GM12878 (cell line): Measurements from ENCODE around the gene NEUROD1. TPM values are rescaled to one million over a fixed set of nuclear protein-coding genes. Genes with fewer than 3 reads are reported as not detected.

Source experiments
- ATAC-seq: fragments of 200-7000 bp; cut with Tn5 transposase; 3 replicates; pipeline ENCODE4 v1.9.1; 2020; ENCODE audit warnings: mild to moderate bottlenecking, moderate library complexity
- BruUV-seq: library from RNA; stranded (reverse); fragments of 400-500 nt; replicated peaks from 2 replicates; lab custom pipeline; 2021; lab: Mats Ljungman, UMichigan
- CTCF ChIA-PET: fragments of 300-600 bp; sonication (Branson Sonifier 250); formaldehyde crosslinking; extraction: SDS; loops from one replicate; lab custom pipeline; 2021; ENCODE audit warnings: inconsistent platforms; lab: Yijun Ruan, JAX
- POLR2A ChIA-PET: fragments of 350-600 bp; formaldehyde crosslinking; extraction: SDS; loops from one replicate; lab custom pipeline; 2021; ENCODE audit warnings: inconsistent platforms; lab: Charles Lee
- RAD21 ChIA-PET: fragments of 300-600 bp; sonication (Branson Sonifier 250); formaldehyde crosslinking; loops from one replicate; lab custom pipeline; 2023; ENCODE audit warnings: antibody characterized with exemption; ENCODE audit not compliant: unreplicated experiment; lab: Charles Lee
- SMC1A ChIA-PET: fragments of 300-600 bp; sonication (Branson Sonifier 250); formaldehyde crosslinking; loops from one replicate; lab custom pipeline; 2023; ENCODE audit not compliant: unreplicated experiment, uncharacterized antibody; lab: Charles Lee
- DNase-seq: peaks from one replicate; pipeline ENCODE4 v3.0.0-alpha.2; 2011; ENCODE audit warnings: low read depth, low spot score
- FAIRE-seq: peaks from 3 replicates; lab custom pipeline; 2011; peaks lifted over from hg19 to GRCh38; lab: Jason Lieb, UNC
- H2AFZ ChIP-seq: 2 replicates; pipeline ENCODE4 v1.6.0; 2011; ENCODE audit warnings: low read depth, low read length, control low read depth; ENCODE audit not compliant: control insufficient read depth
- H3K27ac ChIP-seq: 2 replicates; pipeline ENCODE4 v1.5.1; 2011; ENCODE audit warnings: control low read depth; ENCODE audit not compliant: control insufficient read depth, insufficient read depth
- H3K27me3 ChIP-seq, 2 experiments: replicated peaks in 1 of 2; 2 replicates each; pipeline versions ENCODE4 v1.6.0 to v1.6.1; 2011; ENCODE audit warnings: low read length in 1 of 2; ENCODE audit not compliant: control insufficient read depth in 2 of 2, insufficient read depth in 2 of 2
- H3K36me3 ChIP-seq, 2 experiments: 2 replicates each; pipeline ENCODE4 v1.5.1; 2011; ENCODE audit warnings: low read length in 1 of 2; ENCODE audit not compliant: control insufficient read depth in 2 of 2, insufficient read depth in 2 of 2
- H3K4me1 ChIP-seq: 2 replicates; pipeline ENCODE4 v1.6.1; 2011; ENCODE audit warnings: mild to moderate bottlenecking, low read length, moderate library complexity, mixed read lengths; ENCODE audit not compliant: control insufficient read depth, insufficient read depth
- H3K4me2 ChIP-seq: 2 replicates; pipeline ENCODE4 v1.6.0; 2011; ENCODE audit warnings: control low read depth; ENCODE audit not compliant: control insufficient read depth, insufficient read depth
- H3K4me3 ChIP-seq: fragments of 200-600 bp; sonication (generic); 2 replicates; pipeline ENCODE4 v1.5.1; 2016
- H3K79me2 ChIP-seq: 2 replicates; pipeline ENCODE4 v1.6.0; 2011; ENCODE audit warnings: low read length; ENCODE audit not compliant: control insufficient read depth, insufficient read depth
- H3K9ac ChIP-seq: 2 replicates; pipeline ENCODE4 v1.8.0; 2011; ENCODE audit warnings: low read length, control low read depth, mixed read lengths; ENCODE audit not compliant: control insufficient read depth, insufficient read depth
- H3K9me3 ChIP-seq: replicated peaks from 3 replicates; pipeline ENCODE4 v1.5.1; 2011; ENCODE audit warnings: mild to moderate bottlenecking, low read length; ENCODE audit not compliant: control insufficient read depth, insufficient read depth
- H4K20me1 ChIP-seq: 2 replicates; pipeline ENCODE4 v1.6.0; 2011; ENCODE audit not compliant: control insufficient read depth, insufficient read depth
- BMI1 ChIP-seq: fragments of 450-650 bp; IDR thresholded peaks from 2 replicates; pipeline ENCODE4 v1.6.1; 2016; ENCODE audit warnings: mild to moderate bottlenecking, moderate library complexity, borderline replicate concordance
- CEBPZ ChIP-seq: fragments of 150-350 bp; IDR thresholded peaks from 2 replicates; pipeline ENCODE4 v1.6.1; 2016; ENCODE audit warnings: low read depth, low read length
- DPF2 ChIP-seq: fragments of 450-650 bp; IDR thresholded peaks from 2 replicates; pipeline ENCODE4 v1.6.1; 2017; ENCODE audit warnings: mild to moderate bottlenecking
- ESRRA ChIP-seq: IDR thresholded peaks from 2 replicates; pipeline ENCODE4 v1.6.1; 2012; ENCODE audit warnings: mild to moderate bottlenecking, low read length, improper control_type of control experiment
- EZH2 ChIP-seq: IDR thresholded peaks from 2 replicates; pipeline ENCODE4 v1.6.1; 2012; ENCODE audit warnings: low read depth, mild to moderate bottlenecking, control low read depth, inconsistent platforms, low read length, borderline replicate concordance; ENCODE audit not compliant: control insufficient read depth
- HDAC6 ChIP-seq: fragments of 200-600 bp; sonication (generic); IDR thresholded peaks from one replicate; pipeline ENCODE4 v1.8.0; 2017; ENCODE audit warnings: antibody characterized with exemption; ENCODE audit not compliant: unreplicated experiment
- JUNB ChIP-seq: IDR thresholded peaks from 2 replicates; pipeline ENCODE4 v1.6.1; 2016; ENCODE audit warnings: antibody characterized with exemption, mild to moderate bottlenecking
- JUND ChIP-seq: IDR thresholded peaks from 2 replicates; pipeline ENCODE4 v1.6.1; 2012; ENCODE audit warnings: low read depth, mild to moderate bottlenecking, low read length, improper control_type of control experiment, moderate library complexity
- MYC ChIP-seq: IDR thresholded peaks from 2 replicates; pipeline ENCODE4 v1.6.1; 2011; ENCODE audit warnings: mild to moderate bottlenecking, low read length, moderate library complexity, inconsistent platforms; ENCODE audit not compliant: insufficient read depth, insufficient replicate concordance, insufficient read length, severe bottlenecking
- NR2C2 ChIP-seq: IDR thresholded peaks from 2 replicates; pipeline ENCODE4 v1.6.1; 2011; ENCODE audit warnings: borderline replicate concordance, low read depth; ENCODE audit not compliant: control insufficient read depth, insufficient read length
- NRF1 ChIP-seq: conservative IDR thresholded peaks from 2 replicates; pipeline ENCODE4 v1.6.1; 2011; ENCODE audit warnings: mild to moderate bottlenecking, low read depth, low read length, improper control_type of control experiment
- RCOR1 ChIP-seq: conservative IDR thresholded peaks from 2 replicates; pipeline ENCODE4 v1.6.1; 2012; ENCODE audit warnings: low read depth, low read length, improper control_type of control experiment
- RUNX3 ChIP-seq: IDR thresholded peaks from 2 replicates; pipeline ENCODE4 v1.6.1; 2012; ENCODE audit warnings: low read length, inconsistent platforms
- SMC3 ChIP-seq: IDR thresholded peaks from 2 replicates; pipeline ENCODE4 v1.6.1; 2011; ENCODE audit warnings: low read length, improper control_type of control experiment, borderline replicate concordance
- SREBF2 ChIP-seq: IDR thresholded peaks from 2 replicates; pipeline ENCODE4 v1.6.1; 2012; ENCODE audit warnings: mild to moderate bottlenecking, low read length
- TARDBP ChIP-seq: IDR thresholded peaks from 2 replicates; pipeline ENCODE4 v1.6.1; 2016; ENCODE audit warnings: borderline replicate concordance
- YY1 ChIP-seq: IDR thresholded peaks from 2 replicates; pipeline ENCODE4 v1.6.1; 2011; ENCODE audit warnings: low read depth, mild to moderate bottlenecking, low read length
- ZZZ3 ChIP-seq: IDR thresholded peaks from 2 replicates; pipeline ENCODE4 v1.6.1; 2011; ENCODE audit warnings: low read depth; ENCODE audit not compliant: control insufficient read depth, insufficient read length
- WGBS: methylation state at CpG from one replicate; pipeline ENCODE4 v1.1.6; 2016; ENCODE audit warnings: low lambda C conversion rate; ENCODE audit not compliant: insufficient replicate concordance, insufficient coverage; ENCODE audit errors: missing lambda C conversion rate; 5-methylcytosine and 5-hydroxymethylcytosine counted together
- in situ Hi-C: fragments of 300-500 bp; cut with MboI; formaldehyde crosslinking; loops from 9 replicates; pipeline ENCODE4 v1.14.3; 2018; ENCODE audit warnings: mixed read lengths
- intact Hi-C: fragments of 100-400 bp; cut with micrococcal nuclease; formaldehyde crosslinking; loops from one replicate; pipeline ENCODE4 v1.14.2; 2022; ENCODE audit not compliant: unreplicated experiment
- polyA plus RNA-seq, 11 experiments: library from polyadenylated mRNA; depleted of rRNA in 4 of 11; unstranded in 6 of 11; stranded (reverse) in 5 of 11; fragments of >200 nt; fragmentation: Nextera tagmentation in 4 of 11; fragmentation: Illumina TruSeq in 1 of 11; extraction: Ambion mirVana in 4 of 11; extraction: Trizol in 1 of 11; gene quantifications; 1 replicate in 1 of 11; 2 replicates in 10 of 11; pipeline versions ENCODE4 v1.2.1 to v1.2.3, GENCODE V29; 2011 to 2016; ENCODE audit warnings: inconsistent platforms in 2 of 11, missing spikeins in 2 of 11, low read depth in 1 of 11
- total RNA-seq, 4 experiments: library from RNA; depleted of rRNA in 3 of 4; stranded (reverse); fragments of >200 nt in 3 of 4; fragmentation: Illumina TruSeq in 1 of 4; extraction: Trizol in 1 of 4; gene quantifications; 2 replicates each; pipeline versions ENCODE4 v1.2.1 to v1.2.3, GENCODE V29; 2013 to 2021

Gene NEUROD1
- total and polyA plus RNA-seq, 10 of the 15 experiments (the other 5 are each of a cell fraction or from before 2014, with no cell fraction given), result not detected

GRCh38 chr2:181725476-181725875, 45.2 kb upstream of the NEUROD1 start:
- TF ChIP-seq YY1 (no peak), ESRRA (no peak), RUNX3 (no peak), JUNB (no peak), HDAC6 (no peak), CEBPZ (no peak), SMC3 (no peak), BMI1 (no peak), RCOR1 (no peak), ZZZ3 (no peak), EZH2 (no peak), SREBF2 (no peak), TARDBP (no peak), MYC (no peak), NRF1 (no peak), JUND (no peak), NR2C2 (no peak), DPF2 (no peak)
- Histone ChIP-seq H3K27ac (no peak overlapping the region), H3K4me1 (no peaks in the 10 kb centered on the region), H3K36me3 (no peaks in the 10 kb centered on the region), H3K9me3 (no peaks in the 10 kb centered on the region), H3K9ac (no peak overlapping the region), H4K20me1 (no peaks in the 10 kb centered on the region), H3K4me3 (no peak overlapping the region), H2AFZ (no peak overlapping the region), H3K4me2 (no peak overlapping the region), H3K27me3 (no peaks in the 10 kb centered on the region), H3K79me2 (no peaks in the 10 kb centered on the region)
- intact Hi-C loops, result no loop called here
- in situ Hi-C loops, result no loop called here
- FAIRE-seq, result no peak
- ChIA-PET RAD21 (interaction anchor here (0.8 kb wide), 1 partner anchor 10 kb away, joined by 4 read pairs; no protein-coding TSS in a partner anchor), CTCF (no interaction called here), SMC1A (no interaction called here), POLR2A (no interaction called here)
- no peak for DNase-seq
- ATAC-seq, result no peak
- no TSS peak for BruUV-seq
- 87% methylated on average over 1 of the region's 1 CpG for WGBS
